GM12874 (cell line): ENCODE measurements around the gene ZNF14.

Source experiments
- TF ChIP-seq, protein P1 (sequence below): IDR thresholded peaks from 2 replicates; pipeline ENCODE4 v1.5.1; 2011; ENCODE audit warnings: low read depth, mild to moderate bottlenecking, control low read depth, low read length, moderate library complexity; ENCODE audit not compliant: insufficient read depth

The ZNF14 gene

DNA sequence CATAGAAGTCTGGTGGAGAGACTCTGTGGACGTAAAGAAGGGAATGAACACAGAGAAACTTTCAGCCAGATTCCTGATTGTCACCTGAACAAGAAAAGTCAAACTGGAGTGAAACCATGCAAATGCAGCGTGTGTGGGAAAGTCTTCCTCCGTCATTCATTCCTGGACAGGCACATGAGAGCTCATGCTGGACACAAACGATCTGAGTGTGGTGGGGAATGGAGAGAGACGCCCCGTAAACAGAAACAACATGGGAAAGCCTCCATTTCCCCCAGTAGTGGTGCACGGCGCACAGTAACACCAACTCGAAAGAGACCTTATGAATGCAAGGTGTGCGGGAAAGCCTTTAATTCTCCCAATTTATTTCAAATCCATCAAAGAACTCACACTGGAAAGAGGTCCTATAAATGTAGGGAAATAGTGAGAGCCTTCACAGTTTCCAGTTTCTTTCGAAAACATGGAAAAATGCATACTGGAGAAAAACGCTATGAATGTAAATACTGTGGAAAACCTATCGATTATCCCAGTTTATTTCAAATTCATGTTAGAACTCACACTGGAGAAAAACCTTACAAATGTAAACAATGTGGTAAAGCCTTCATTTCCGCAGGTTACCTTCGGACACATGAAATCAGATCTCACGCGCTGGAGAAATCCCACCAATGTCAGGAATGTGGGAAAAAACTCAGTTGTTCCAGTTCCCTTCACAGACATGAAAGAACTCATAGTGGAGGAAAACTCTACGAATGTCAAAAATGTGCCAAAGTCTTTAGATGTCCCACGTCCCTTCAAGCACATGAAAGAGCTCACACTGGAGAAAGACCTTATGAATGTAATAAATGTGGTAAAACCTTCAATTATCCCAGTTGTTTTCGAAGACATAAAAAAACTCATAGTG, 53.5 kb downstream of the ZNF14 start:
- TF ChIP-seq, protein P1, sequence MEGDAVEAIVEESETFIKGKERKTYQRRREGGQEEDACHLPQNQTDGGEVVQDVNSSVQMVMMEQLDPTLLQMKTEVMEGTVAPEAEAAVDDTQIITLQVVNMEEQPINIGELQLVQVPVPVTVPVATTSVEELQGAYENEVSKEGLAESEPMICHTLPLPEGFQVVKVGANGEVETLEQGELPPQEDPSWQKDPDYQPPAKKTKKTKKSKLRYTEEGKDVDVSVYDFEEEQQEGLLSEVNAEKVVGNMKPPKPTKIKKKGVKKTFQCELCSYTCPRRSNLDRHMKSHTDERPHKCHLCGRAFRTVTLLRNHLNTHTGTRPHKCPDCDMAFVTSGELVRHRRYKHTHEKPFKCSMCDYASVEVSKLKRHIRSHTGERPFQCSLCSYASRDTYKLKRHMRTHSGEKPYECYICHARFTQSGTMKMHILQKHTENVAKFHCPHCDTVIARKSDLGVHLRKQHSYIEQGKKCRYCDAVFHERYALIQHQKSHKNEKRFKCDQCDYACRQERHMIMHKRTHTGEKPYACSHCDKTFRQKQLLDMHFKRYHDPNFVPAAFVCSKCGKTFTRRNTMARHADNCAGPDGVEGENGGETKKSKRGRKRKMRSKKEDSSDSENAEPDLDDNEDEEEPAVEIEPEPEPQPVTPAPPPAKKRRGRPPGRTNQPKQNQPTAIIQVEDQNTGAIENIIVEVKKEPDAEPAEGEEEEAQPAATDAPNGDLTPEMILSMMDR, result no peak

DNA sequence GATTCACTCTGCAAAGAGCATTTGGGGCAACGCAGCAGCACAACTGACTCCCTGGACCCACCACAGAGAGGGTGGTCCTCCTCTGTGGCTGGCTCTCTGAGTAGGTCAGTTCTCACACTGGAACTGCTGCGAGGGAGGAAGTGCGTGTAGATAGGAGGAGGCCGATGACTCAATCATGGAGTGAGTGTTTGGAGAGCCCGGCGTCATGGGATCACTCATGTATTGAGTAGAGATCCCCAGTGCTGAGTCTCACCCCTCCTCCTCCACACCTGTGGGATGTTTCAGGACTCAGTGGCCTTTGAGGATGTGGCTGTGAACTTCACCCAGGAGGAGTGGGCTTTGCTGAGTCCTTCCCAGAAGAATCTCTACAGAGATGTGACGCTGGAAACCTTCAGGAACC, 55.3 kb downstream of the ZNF14 start:
- TF ChIP-seq, protein P1, result no peak

DNA sequence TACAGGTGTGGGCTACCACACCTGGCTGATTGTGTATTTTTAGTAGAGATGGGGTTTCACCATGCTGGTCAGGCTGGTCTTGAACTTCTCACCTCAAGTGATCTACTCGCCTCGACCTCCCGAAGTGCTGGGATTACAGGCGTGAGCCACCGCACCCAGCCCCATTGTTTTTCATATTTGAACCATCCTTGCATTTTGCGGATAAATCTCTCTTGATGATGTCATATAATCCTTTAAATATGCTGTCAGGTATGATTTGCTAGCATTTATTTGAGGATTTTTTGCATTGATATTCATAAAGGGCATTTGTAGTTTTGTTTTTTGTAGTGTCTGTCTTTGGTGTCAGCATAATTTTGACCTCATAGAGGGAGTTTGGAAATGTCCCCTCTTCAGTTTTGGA, 58.6 kb downstream of the ZNF14 start:
- TF ChIP-seq, protein P1, result no peak

DNA sequence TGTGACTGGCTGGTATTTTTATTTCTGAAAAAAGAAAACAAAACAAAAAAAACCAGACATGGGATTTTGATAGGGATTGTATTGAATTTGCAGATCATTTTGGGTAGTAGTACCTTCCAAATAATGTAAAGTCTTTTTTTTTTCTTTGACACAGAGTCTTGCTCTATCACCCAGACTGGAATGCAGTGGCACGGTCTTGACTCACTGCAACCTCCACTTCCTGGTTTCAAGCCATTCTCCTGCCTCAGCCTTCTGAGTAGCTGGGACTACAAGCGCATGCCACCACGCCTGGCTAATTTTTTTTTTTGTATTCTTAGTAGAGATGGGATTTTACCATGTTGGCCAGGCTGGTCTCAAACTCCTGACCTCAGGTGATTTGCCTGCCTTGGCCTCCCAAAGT, 60.1 kb downstream of the ZNF14 start:
- TF ChIP-seq, protein P1, result no peak

DNA sequence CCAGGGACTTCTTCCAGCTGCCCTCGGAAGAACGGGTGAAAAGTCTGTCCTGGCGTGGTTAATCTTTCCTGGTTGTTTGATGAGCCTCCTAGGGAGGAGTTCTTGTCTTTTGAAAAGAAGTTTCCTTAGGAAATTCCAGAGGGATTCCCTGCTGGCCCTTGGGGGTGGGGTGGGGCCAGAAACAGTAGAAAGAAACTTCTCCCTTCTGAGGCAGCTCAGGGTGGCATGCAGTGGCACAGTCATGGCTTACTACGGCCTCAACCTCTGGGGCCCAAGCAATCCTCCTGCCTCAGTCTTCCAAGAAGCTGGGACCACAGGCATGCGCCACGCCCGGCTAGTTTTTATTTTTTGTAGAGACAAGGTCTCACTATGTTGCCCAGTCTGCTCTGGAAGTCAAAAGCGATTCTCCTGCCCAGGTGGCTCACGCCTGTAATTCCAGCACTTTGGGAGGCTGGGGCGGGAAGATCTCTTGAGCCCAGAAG, 62.8 kb downstream of the ZNF14 start:
- TF ChIP-seq, protein P1, result no peak

DNA sequence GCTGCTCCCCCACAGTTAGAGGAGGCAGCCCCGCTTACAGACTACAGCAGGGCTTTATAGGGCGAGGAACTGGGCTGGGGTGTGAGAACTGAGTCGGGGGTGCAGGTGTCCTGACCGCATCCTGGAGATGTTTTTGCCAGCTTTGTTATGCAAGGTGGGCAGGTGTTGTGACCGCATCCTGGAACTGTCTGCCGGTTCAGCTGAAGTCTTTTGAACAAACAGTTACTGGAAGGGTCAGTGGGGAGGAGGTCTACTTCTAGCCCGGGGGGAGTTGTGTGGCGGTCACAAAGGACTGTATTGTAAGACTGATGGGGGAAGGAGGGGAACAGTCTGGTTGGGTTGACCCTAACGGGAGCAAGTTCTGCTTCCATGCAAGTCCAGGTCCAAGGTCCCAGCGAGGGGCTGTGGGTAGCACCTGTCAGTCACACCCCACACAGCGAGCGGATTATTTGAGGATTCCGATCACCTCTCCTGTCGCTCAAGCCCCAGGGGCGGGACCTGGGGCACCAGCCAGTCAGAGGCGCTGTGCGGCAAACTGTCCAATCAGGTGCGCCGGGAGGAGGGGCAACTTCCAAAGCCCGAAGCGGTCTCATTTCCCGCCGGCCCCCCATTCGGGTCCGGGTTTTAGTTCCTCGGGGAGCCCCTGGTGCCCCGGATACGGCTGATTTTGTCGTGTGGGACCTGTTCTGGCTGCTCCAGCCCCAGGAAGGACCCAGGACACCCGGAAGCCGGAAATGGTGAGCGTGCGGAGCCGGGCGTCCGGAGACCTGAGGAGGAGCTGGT, 64.5 kb downstream of the ZNF14 start, which contains the start of gene ZNF101:
ZNF101 (plus strand) TSS at position 610 of the 783 bp plus-strand sequence; CDS start at position 735, 125 bp downstream.
- TF ChIP-seq, protein P1, result no peak
